ENCODE data around the gene TRPV2. TPM values are rescaled to one million over a fixed set of nuclear protein-coding genes. Genes with fewer than 3 reads are reported as not detected.

The TRPV2 gene
- total and polyA plus RNA-seq, 4 donors, result 2.9 to 9.3 (median 4.6) TPM

- Histone ChIP-seq H3K9me3 (ENCODE audit: control insufficient read depth in 4 of 4, low read length in 3 of 4) (no peaks in the 10 kb centered on the region), H3K9ac (ENCODE audit: low read depth in 1 of 2, low read length in 2 of 2) (no peak overlapping the region), H3K4me3 (ENCODE audit: low read depth in 1 of 3, low read length in 3 of 3) (no peak overlapping the region), H3K4me1 (ENCODE audit: control insufficient read depth in 4 of 4, insufficient read depth in 4 of 4, low read length in 3 of 4) (no peaks in the 10 kb centered on the region), H3K27me3 (ENCODE audit: control insufficient read depth in 4 of 4, insufficient read depth in 4 of 4, low read length in 3 of 4) (no peaks in the 10 kb centered on the region), H3K36me3 (ENCODE audit: control insufficient read depth in 4 of 4, insufficient read depth in 3 of 4, low read depth in 1 of 4, low read length in 3 of 4) (no peaks in the 10 kb centered on the region), H3K27ac (ENCODE audit: low read depth in 1 of 2, low read length in 2 of 2) (no peak overlapping the region)
- no peak for DNase-seq (ENCODE audit: low spot score)
- TF ChIP-seq FOXA1 (IDR thresholded peaks at IDR 0.05), result no peak
- TF ChIP-seq GABPA (IDR thresholded peaks at IDR 0.05 in 1 of 2, conservative IDR thresholded peaks at IDR 0.05 in 1 of 2), result no peak
- TF ChIP-seq REST (IDR thresholded peaks at IDR 0.05), result no peak
- TF ChIP-seq MAX (IDR thresholded peaks at IDR 0.05), result no peak
- TF ChIP-seq CTCF (IDR thresholded peaks at IDR 0.05; ENCODE audit: low read depth, low read length, missing input control), result no peak
- no peak for TF ChIP-seq NR2F2 (IDR thresholded peaks at IDR 0.05)
- TF ChIP-seq YY1 (IDR thresholded peaks at IDR 0.05), result no peak
- TF ChIP-seq FOXA2 (IDR thresholded peaks at IDR 0.05), result no peak
- TF ChIP-seq EGR1 (IDR thresholded peaks at IDR 0.05; ENCODE audit: low read depth in 2 of 2), result no peak
- TF ChIP-seq RAD21 (IDR thresholded peaks at IDR 0.05), result no peak
- TF ChIP-seq SP1 (IDR thresholded peaks at IDR 0.05), result no peak
- TF ChIP-seq ATF3 (IDR thresholded peaks at IDR 0.05), result no peak
- no peak for TF ChIP-seq JUND (IDR thresholded peaks at IDR 0.05)
- no peak for TF ChIP-seq HNF4G (IDR thresholded peaks at IDR 0.05)
- TF ChIP-seq ZBTB33 (IDR thresholded peaks at IDR 0.05), result no peak
- no peak for TF ChIP-seq HNF4A (conservative IDR thresholded peaks at IDR 0.05)
- no peak for TF ChIP-seq RXRA (IDR thresholded peaks at IDR 0.05)
- 91% methylated on average over 5 of the region's 5 CpGs for WGBS
Observed at GRCh38 chr17:16455997-16456741, 40.8 kb downstream of the TRPV2 start.
